ENCODE results near the gene FRMD7.

- TF ChIP-seq TAF1 (IDR thresholded peaks at IDR 0.05; ENCODE audit: low read depth), result no peak
- TF ChIP-seq EZH2 (IDR thresholded peaks at IDR 0.05; ENCODE audit: borderline replicate concordance, insufficient read depth, low read length, poor library complexity, severe bottlenecking), result no peak
Measured at GRCh38 chrX:132071254-132071653, 56.6 kb downstream of the FRMD7 start.
